ENCODE measurements around the gene SERPINB7. TPM values are rescaled to one million over a fixed set of nuclear protein-coding genes. Genes with fewer than 3 reads are reported as not detected.

Gene SERPINB7
- total and polyA plus RNA-seq, 10 of the 15 experiments (the other 5 are each of a cell fraction or from before 2014, with no cell fraction given): not detected

DNA sequence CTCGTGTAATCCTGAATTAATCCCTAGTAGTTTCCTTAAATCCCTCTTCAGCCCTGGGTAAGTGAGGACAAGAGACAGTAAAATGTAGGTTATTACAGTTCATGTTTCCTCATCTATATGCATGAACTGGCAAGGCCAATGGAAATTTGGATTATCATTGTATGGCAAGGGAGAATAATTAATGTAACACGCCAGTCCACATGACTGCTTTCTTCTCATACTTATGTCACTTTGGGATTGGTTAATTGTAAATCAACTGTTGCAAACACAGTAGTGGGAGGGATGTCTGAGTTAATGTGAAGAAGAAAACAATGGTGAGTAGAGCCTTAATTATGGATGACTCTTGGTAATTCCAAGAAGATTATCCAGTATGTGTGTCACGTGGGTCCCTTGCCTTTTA is 1.7 kb upstream of the SERPINB7 start:
- SMC1A ChIA-PET (ENCODE audit: uncharacterized antibody, unreplicated experiment): no interaction called here
- H3K4me1 ChIP-seq (ENCODE audit: control insufficient read depth, insufficient read depth, low read length): no peaks in the 10 kb centered on the region
- no peaks in the 10 kb centered on the region for H3K27me3 ChIP-seq (replicated peaks in 1 of 2; ENCODE audit: control insufficient read depth in 2 of 2, insufficient read depth in 2 of 2, low read length in 1 of 2)
- no peaks in the 10 kb centered on the region for H3K36me3 ChIP-seq (ENCODE audit: control insufficient read depth in 2 of 2, insufficient read depth in 2 of 2, low read length in 1 of 2)
- no peak overlapping the region for H3K4me2 ChIP-seq (ENCODE audit: control insufficient read depth, insufficient read depth)
- no peak for FAIRE-seq
- in situ Hi-C loops (cut with MboI) (no loop called here), intact Hi-C loops (cut with micrococcal nuclease; ENCODE audit: unreplicated experiment) (no loop called here)
- no peaks in the 10 kb centered on the region for H3K9me3 ChIP-seq (replicated peaks; ENCODE audit: control insufficient read depth, insufficient read depth, low read length)
- no peak overlapping the region for H3K9ac ChIP-seq (ENCODE audit: control insufficient read depth, insufficient read depth, low read length)
- 0% methylated on average over 3 of the region's 3 CpGs for WGBS (ENCODE audit: insufficient coverage, insufficient replicate concordance, low lambda C conversion rate, missing lambda C conversion rate)
- H3K4me3 ChIP-seq: no peak overlapping the region
- CTCF ChIA-PET: no interaction called here
- DNase-seq (ENCODE audit: low read depth, low spot score): no peak
- no peak for ATAC-seq
- RAD21 ChIA-PET (ENCODE audit: unreplicated experiment): no interaction called here
- no peak overlapping the region for H3K27ac ChIP-seq (ENCODE audit: control insufficient read depth, insufficient read depth)
- no TSS peak for BruUV-seq (replicated peaks)
- H4K20me1 ChIP-seq (ENCODE audit: control insufficient read depth, insufficient read depth): no peaks in the 10 kb centered on the region
- no peaks in the 10 kb centered on the region for H3K79me2 ChIP-seq (ENCODE audit: control insufficient read depth, insufficient read depth, low read length)
- POLR2A ChIA-PET: no interaction called here
- no peak overlapping the region for H2AFZ ChIP-seq (ENCODE audit: control insufficient read depth, low read depth, low read length)
- TF ChIP-seq WRNIP1 (IDR thresholded peaks at IDR 0.05; ENCODE audit: borderline replicate concordance, low read depth, low read length): no peak
- no peak for TF ChIP-seq ZNF207 (IDR thresholded peaks at IDR 0.05; ENCODE audit: borderline replicate concordance)
- TF ChIP-seq, protein P1, sequence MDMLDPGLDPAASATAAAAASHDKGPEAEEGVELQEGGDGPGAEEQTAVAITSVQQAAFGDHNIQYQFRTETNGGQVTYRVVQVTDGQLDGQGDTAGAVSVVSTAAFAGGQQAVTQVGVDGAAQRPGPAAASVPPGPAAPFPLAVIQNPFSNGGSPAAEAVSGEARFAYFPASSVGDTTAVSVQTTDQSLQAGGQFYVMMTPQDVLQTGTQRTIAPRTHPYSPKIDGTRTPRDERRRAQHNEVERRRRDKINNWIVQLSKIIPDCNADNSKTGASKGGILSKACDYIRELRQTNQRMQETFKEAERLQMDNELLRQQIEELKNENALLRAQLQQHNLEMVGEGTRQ (IDR thresholded peaks at IDR 0.05; ENCODE audit: borderline replicate concordance, low read depth, low read length): no peak
- no peak for TF ChIP-seq RAD51 (IDR thresholded peaks at IDR 0.05)
- TF ChIP-seq, protein P2, sequence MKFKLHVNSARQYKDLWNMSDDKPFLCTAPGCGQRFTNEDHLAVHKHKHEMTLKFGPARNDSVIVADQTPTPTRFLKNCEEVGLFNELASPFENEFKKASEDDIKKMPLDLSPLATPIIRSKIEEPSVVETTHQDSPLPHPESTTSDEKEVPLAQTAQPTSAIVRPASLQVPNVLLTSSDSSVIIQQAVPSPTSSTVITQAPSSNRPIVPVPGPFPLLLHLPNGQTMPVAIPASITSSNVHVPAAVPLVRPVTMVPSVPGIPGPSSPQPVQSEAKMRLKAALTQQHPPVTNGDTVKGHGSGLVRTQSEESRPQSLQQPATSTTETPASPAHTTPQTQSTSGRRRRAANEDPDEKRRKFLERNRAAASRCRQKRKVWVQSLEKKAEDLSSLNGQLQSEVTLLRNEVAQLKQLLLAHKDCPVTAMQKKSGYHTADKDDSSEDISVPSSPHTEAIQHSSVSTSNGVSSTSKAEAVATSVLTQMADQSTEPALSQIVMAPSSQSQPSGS (IDR thresholded peaks at IDR 0.05; ENCODE audit: low read length): no peak
- TF ChIP-seq, protein P3, sequence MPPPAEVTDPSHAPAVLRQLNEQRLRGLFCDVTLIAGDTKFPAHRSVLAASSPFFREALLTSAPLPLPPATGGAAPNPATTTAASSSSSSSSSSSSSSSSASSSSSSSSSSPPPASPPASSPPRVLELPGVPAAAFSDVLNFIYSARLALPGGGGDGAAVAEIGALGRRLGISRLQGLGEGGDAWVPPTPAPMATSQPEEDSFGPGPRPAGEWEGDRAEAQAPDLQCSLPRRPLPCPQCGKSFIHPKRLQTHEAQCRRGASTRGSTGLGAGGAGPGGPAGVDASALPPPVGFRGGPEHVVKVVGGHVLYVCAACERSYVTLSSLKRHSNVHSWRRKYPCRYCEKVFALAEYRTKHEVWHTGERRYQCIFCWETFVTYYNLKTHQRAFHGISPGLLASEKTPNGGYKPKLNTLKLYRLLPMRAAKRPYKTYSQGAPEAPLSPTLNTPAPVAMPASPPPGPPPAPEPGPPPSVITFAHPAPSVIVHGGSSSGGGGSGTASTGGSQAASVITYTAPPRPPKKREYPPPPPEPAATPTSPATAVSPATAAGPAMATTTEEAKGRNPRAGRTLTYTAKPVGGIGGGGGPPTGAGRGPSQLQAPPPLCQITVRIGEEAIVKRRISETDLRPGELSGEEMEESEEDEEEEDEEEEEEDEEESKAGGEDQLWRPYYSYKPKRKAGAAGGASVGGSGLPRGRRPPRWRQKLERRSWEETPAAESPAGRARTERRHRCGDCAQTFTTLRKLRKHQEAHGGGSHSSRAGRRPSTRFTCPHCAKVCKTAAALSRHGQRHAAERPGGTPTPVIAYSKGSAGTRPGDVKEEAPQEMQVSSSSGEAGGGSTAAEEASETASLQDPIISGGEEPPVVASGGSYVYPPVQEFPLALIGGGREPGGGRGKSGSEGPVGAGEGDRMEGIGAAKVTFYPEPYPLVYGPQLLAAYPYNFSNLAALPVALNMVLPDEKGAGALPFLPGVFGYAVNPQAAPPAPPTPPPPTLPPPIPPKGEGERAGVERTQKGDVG (CRISPR knock-in tag; IDR thresholded peaks at IDR 0.05): no peak
- TF ChIP-seq, protein P4, sequence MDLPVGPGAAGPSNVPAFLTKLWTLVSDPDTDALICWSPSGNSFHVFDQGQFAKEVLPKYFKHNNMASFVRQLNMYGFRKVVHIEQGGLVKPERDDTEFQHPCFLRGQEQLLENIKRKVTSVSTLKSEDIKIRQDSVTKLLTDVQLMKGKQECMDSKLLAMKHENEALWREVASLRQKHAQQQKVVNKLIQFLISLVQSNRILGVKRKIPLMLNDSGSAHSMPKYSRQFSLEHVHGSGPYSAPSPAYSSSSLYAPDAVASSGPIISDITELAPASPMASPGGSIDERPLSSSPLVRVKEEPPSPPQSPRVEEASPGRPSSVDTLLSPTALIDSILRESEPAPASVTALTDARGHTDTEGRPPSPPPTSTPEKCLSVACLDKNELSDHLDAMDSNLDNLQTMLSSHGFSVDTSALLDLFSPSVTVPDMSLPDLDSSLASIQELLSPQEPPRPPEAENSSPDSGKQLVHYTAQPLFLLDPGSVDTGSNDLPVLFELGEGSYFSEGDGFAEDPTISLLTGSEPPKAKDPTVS (IDR thresholded peaks at IDR 0.05; ENCODE audit: low read depth, low read length): no peak
- TF ChIP-seq NFYB (IDR thresholded peaks at IDR 0.05; ENCODE audit: insufficient read depth, low read depth, low read length): no peak
- TF ChIP-seq IKZF1 (conservative IDR thresholded peaks at IDR 0.05): no peak
- TF ChIP-seq, protein P5, sequence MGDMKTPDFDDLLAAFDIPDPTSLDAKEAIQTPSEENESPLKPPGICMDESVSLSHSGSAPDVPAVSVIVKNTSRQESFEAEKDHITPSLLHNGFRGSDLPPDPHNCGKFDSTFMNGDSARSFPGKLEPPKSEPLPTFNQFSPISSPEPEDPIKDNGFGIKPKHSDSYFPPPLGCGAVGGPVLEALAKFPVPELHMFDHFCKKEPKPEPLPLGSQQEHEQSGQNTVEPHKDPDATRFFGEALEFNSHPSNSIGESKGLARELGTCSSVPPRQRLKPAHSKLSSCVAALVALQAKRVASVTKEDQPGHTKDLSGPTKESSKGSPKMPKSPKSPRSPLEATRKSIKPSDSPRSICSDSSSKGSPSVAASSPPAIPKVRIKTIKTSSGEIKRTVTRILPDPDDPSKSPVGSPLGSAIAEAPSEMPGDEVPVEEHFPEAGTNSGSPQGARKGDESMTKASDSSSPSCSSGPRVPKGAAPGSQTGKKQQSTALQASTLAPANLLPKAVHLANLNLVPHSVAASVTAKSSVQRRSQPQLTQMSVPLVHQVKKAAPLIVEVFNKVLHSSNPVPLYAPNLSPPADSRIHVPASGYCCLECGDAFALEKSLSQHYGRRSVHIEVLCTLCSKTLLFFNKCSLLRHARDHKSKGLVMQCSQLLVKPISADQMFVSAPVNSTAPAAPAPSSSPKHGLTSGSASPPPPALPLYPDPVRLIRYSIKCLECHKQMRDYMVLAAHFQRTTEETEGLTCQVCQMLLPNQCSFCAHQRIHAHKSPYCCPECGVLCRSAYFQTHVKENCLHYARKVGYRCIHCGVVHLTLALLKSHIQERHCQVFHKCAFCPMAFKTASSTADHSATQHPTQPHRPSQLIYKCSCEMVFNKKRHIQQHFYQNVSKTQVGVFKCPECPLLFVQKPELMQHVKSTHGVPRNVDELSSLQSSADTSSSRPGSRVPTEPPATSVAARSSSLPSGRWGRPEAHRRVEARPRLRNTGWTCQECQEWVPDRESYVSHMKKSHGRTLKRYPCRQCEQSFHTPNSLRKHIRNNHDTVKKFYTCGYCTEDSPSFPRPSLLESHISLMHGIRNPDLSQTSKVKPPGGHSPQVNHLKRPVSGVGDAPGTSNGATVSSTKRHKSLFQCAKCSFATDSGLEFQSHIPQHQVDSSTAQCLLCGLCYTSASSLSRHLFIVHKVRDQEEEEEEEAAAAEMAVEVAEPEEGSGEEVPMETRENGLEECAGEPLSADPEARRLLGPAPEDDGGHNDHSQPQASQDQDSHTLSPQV (IDR thresholded peaks at IDR 0.05): no peak
- no peak for TF ChIP-seq KDM1A (IDR thresholded peaks at IDR 0.05; ENCODE audit: borderline replicate concordance)
- no peak for TF ChIP-seq ZBED1 (IDR thresholded peaks at IDR 0.05; ENCODE audit: borderline replicate concordance)
- TF ChIP-seq FOS (IDR thresholded peaks at IDR 0.05; ENCODE audit: borderline replicate concordance, extremely low read depth, insufficient read length): no peak
